Loucy (cell line): Measurements from ENCODE around the gene ENTPD6.

ENCODE experiments used
- H2AFZ ChIP-seq: fragments of 200-600 bp; sonication (generic); 2 replicates; pipeline ENCODE4 v1.6.0; 2016; ENCODE audit warnings: antibody characterized with exemption, mild to moderate bottlenecking, low read length, moderate library complexity
- H3F3A ChIP-seq: fragments of 200-600 bp; 2 replicates; pipeline ENCODE4 v1.6.0; 2016; ENCODE audit warnings: antibody characterized with exemption, low read depth, mild to moderate bottlenecking
- H3K27me3 ChIP-seq: fragments of 200-600 bp; sonication (generic); 2 replicates; pipeline ENCODE4 v1.6.1; 2014; ENCODE audit warnings: low read length, mild to moderate bottlenecking; ENCODE audit not compliant: insufficient read depth, poor library complexity, severe bottlenecking
- H3K36me3 ChIP-seq: fragments of 200-600 bp; sonication (generic); 2 replicates; pipeline ENCODE4 v1.6.1; 2016; ENCODE audit warnings: low read length; ENCODE audit not compliant: insufficient read depth
- H3K4me1 ChIP-seq: fragments of 200-600 bp; sonication (generic); 2 replicates; pipeline ENCODE4 v1.5.1; 2014; ENCODE audit warnings: low read length, mild to moderate bottlenecking; ENCODE audit not compliant: insufficient read depth, poor library complexity, severe bottlenecking
- H3K4me2 ChIP-seq: fragments of 200-600 bp; sonication (generic); 2 replicates; pipeline ENCODE4 v1.6.0; 2014; ENCODE audit warnings: antibody characterized with exemption, low read length, low read depth, mild to moderate bottlenecking; ENCODE audit not compliant: poor library complexity, severe bottlenecking
- H3K4me3 ChIP-seq: fragments of 200-600 bp; sonication (generic); 2 replicates; pipeline ENCODE4 v1.5.1; 2014; ENCODE audit warnings: low read length, mild to moderate bottlenecking, mixed read lengths; ENCODE audit not compliant: poor library complexity, severe bottlenecking
- H3K79me2 ChIP-seq: fragments of 200-600 bp; sonication (generic); 2 replicates; pipeline ENCODE4 v1.6.1; 2014; ENCODE audit warnings: low read length; ENCODE audit not compliant: insufficient read depth
- H3K9ac ChIP-seq: fragments of 200-600 bp; sonication (generic); 2 replicates; pipeline ENCODE4 v1.6.0; 2014; ENCODE audit warnings: mild to moderate bottlenecking, low read depth, low read length, moderate library complexity; ENCODE audit not compliant: poor library complexity, severe bottlenecking
- H3K9me2 ChIP-seq: fragments of 200-600 bp; sonication (generic); replicated peaks from 2 replicates; pipeline ENCODE4 v1.6.1; 2016; ENCODE audit warnings: low read depth, low read length, mixed read lengths
- H3K9me3 ChIP-seq: fragments of 200-600 bp; sonication (generic); 2 replicates; pipeline ENCODE4 v1.6.1; 2014; ENCODE audit warnings: mild to moderate bottlenecking, antibody characterized with exemption, low read length, low read depth; ENCODE audit not compliant: insufficient read depth
- H4K20me1 ChIP-seq: fragments of 200-600 bp; sonication (generic); 2 replicates; pipeline ENCODE4 v1.6.0; 2014; ENCODE audit warnings: antibody characterized with exemption, low read length, mild to moderate bottlenecking; ENCODE audit not compliant: insufficient read depth, poor library complexity, severe bottlenecking
- CTCF ChIP-seq: fragments of 200-600 bp; sonication (generic); conservative IDR thresholded peaks from 2 replicates; pipeline ENCODE4 v1.5.1; 2014; ENCODE audit warnings: mild to moderate bottlenecking, antibody characterized with exemption, low read length
- EZH2phosphoT487 ChIP-seq: fragments of 200-600 bp; IDR thresholded peaks from 2 replicates; pipeline ENCODE4 v1.6.1; 2018; ENCODE audit warnings: antibody characterized with exemption, mild to moderate bottlenecking, moderate library complexity, borderline replicate concordance

ENTPD6 gene

GRCh38 chr20:25252230-25252651 is 56.7 kb downstream of the ENTPD6 start:
- Histone ChIP-seq H4K20me1 (peaks cover 35% of the 10 kb centered on the region), H3K9me3 (no peaks in the 10 kb centered on the region), H3K9me2 (no peaks in the 10 kb centered on the region), H3K9ac (peak overlapping the region; percentile 45), H3K4me2 (peak overlapping the region; percentile 75), H3K4me3 (no peak overlapping the region), H3K36me3 (no peaks in the 10 kb centered on the region), H3K79me2 (peaks cover 79% of the 10 kb centered on the region), H3K27me3 (no peaks in the 10 kb centered on the region), H3F3A (0 out of 2 replicates have a peak, but pooled peaks cover 2% of the 10 kb centered on the region), H3K4me1 (peaks cover 55% of the 10 kb centered on the region), H2AFZ (no peak overlapping the region)
- TF ChIP-seq CTCF (no peak), EZH2phosphoT487 (no peak)

GRCh38 chr20:25252686-25253421 is 57.3 kb downstream of the ENTPD6 start:
- Histone ChIP-seq H2AFZ (no peak overlapping the region), H3K27me3 (no peaks in the 10 kb centered on the region), H3F3A (0 out of 2 replicates have a peak, but pooled peaks cover 2% of the 10 kb centered on the region), H3K9ac (peak overlapping the region; percentile 45), H3K4me2 (peak overlapping the region; percentile 75), H3K4me1 (peaks cover 57% of the 10 kb centered on the region), H3K9me3 (no peaks in the 10 kb centered on the region), H3K4me3 (no peak overlapping the region), H3K9me2 (no peaks in the 10 kb centered on the region), H3K79me2 (peaks cover 83% of the 10 kb centered on the region), H4K20me1 (peaks cover 35% of the 10 kb centered on the region), H3K36me3 (no peaks in the 10 kb centered on the region)
- TF ChIP-seq CTCF (no peak), EZH2phosphoT487 (no peak)

GRCh38 chr20:25253606-25254275 is 58.2 kb downstream of the ENTPD6 start:
- Histone ChIP-seq H3K9me3 (no peaks in the 10 kb centered on the region), H3K27me3 (no peaks in the 10 kb centered on the region), H3K9me2 (no peaks in the 10 kb centered on the region), H3K4me2 (no peak overlapping the region), H4K20me1 (peaks cover 41% of the 10 kb centered on the region), H3K4me3 (no peak overlapping the region), H3K36me3 (no peaks in the 10 kb centered on the region), H3K79me2 (peaks cover 87% of the 10 kb centered on the region), H3K9ac (no peak overlapping the region), H3F3A (no peaks in the 10 kb centered on the region), H2AFZ (no peak overlapping the region), H3K4me1 (peaks cover 64% of the 10 kb centered on the region)
- TF ChIP-seq EZH2phosphoT487 (no peak), CTCF (no peak)
